Cortex of kidney (tissue), 1 donor: ENCODE results near the gene PIEZO2.
"Not testable (repeated sequence)": the region's sequence is repeated elsewhere in the genome, so short reads cannot be mapped to it uniquely, and the experiment has no call there.

Experiments
- DNase-seq: peaks from one replicate; lab custom pipeline; 2025; lab: John Stamatoyannopoulos, UW

Gene PIEZO2

DNA sequence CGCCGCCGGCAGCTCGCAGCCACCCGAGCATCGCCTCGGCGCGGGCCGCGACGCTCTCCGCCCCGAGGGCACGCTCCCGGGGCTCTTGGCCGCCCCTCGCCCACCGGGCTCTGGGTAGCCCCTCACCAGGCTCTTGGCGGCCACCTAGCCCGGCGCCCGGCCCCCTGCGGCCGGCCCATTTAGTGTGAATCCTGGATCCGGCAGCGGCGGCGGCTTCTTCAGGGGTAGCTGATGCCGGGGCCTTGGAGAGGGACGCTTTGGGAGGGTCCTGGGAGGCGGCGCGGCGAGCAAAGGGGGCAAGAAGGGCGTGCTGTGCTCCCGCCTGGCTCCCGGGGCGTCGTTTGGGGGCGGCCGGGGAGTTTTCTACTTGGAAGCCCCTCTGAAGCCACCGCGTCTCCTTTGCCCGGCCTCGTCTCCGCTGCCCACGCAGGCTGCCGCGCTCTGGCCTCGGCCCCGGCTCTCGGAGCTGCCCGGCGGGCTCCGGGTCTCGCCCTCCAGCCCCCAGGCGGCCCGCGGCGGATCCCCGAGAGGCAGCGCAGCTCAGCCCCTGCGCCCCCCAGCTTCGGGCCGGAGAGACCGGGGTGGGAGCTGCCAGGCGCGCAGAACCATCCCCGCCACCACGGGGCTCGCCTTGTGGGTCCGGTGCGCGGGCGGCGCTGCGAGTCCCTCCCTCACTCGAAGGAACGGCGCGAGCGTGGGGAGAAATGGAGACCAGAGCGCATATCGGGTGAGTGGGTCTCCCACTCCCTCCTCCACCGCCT is 509 bp downstream of the PIEZO2 start:
- no peak for DNase-seq

DNA sequence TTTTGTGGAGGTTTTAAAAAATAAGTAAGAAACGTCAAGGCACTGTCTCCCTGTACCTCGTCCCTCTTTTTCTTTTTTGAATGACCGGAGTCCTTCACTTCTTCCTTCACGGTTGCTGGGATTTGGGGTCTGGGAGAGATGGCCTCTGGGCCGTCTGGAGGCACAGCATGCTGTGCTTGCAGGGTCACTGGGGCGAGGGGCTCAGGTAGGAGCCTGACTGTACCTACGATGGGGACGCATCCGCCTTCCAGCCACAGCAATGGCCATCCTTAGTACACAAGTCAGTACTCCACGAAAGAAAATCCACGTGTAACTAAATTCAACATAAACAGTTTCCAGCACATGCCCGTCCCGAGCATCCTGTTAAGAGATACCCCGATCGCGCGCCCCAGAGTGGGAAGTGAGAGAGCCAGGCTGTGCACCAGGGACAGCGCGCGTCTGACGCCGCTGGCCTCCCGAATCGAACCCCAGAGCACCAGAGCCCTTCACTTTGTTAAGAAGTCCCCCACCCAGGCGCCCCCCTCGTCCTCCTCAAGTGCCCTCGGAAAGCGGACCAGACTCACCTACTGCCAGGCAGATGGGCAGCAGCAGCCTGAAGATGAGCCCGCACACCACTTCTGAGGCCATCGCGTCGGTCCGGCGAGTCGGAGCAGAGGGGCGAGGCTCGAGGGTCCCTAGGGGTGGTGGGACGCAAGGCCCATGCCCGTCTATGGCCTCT is 1.2 kb downstream of the PIEZO2 start:
- DNase-seq, result no peak

- no peak for DNase-seq
These were observed 1.9 kb downstream of the PIEZO2 start for GRCh38 chr18:11147371-11147951.

GRCh38 chr18:11146947-11147345 is 2.4 kb downstream of the PIEZO2 start:
- no peak for DNase-seq

DNA sequence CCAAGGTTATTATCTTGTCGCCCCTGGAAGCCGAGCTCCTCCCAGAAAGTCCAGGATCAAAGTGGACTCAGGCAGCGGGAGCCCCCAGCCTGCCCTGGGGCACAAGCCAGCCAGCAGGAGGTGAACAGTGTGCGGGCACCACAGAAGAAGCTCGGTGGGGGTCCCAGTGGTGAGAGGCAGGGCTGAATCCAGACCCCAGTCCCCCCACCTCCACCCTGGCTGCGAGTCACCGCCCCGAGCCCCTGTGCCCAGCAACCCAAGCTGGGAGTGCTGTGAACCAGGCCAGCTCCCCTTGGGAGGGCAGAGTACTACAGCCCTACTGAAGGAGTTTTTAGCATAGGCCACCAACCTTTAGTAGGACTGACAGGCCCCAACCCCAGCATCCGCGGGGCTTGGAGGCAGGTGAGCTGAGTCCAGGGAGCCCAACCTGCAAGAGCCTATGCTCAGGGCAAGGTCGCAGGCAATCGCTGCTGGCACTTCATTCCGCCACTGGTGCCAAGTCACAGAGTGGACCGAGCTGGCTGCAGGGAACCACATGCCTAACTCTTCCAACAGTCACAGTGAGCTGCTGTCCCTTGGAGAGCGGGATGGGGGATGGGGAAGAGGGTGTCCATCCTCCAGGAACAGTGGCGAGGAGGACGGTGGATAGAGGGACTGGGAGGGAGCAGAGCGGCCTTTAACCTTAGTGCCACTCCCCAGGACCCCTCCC is 3.0 kb downstream of the PIEZO2 start:
- no peak for DNase-seq

DNA sequence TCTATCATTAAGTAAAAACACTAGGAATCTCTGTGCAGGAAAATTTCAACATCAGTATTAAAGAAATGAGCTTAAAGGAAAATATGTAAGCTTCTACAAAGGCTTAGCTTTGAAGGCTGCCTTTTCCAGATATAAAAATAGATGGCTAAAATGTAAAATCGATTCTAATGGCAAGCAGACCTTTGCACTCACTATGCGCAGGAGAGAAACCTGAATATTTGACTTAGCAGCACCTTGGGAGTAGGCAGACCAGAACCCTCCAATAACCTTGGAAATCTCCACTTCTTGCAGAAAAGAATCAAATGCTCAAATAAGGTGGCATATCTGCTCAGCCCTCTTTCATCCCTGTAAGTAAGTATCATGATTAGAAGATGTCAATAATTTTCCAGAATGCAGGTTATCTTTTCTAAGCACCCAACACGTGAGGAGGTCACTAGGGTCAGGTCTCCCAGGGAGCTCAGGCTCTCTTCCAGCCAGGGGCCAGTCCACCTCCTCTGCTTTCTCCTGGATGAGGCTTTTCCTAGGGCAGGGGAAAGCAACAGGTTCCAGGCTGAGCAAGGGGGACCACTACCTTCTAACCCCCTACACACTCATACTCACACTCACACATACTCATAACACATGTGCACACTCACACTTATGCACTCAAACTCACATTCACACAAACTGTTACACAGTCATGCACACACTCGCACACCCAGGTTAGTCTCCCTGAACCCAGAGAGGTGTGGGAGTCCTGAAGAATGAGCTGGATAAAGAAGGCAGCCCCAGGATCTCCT is 3.8 kb downstream of the PIEZO2 start:
- no peak for DNase-seq

- no peak for DNase-seq
These were observed 12.0 kb downstream of the PIEZO2 start for GRCh38 chr18:11137400-11137799.

GRCh38 chr18:11136241-11136640 is 13.1 kb downstream of the PIEZO2 start:
- DNase-seq, result no peak

GRCh38 chr18:11134940-11135339 is 14.4 kb downstream of the PIEZO2 start:
- no peak for DNase-seq

GRCh38 chr18:11129059-11129458 is 20.3 kb downstream of the PIEZO2 start:
- not testable (repeated sequence) for DNase-seq

- DNase-seq, result no peak
These were observed 23.7 kb downstream of the PIEZO2 start for GRCh38 chr18:11125492-11126315.

DNA sequence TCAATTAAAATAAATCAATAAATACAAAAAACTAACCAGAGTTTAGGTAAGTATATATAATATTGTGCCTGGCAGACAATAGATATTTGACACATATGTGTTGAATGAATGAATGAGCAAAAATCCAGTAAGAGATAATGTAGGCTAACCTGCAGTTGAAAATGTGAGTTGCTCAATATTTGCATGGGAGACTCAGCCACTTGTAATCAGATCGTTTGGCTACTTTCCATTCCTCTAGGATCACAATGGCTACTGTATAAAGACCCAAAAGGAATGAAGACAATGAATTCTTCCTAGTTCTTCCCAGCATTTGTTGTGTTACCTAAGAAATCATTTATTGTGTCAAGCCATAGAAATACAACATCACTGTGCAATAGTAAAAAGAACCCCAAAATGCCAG is 25.3 kb downstream of the PIEZO2 start:
- no peak for DNase-seq

DNA sequence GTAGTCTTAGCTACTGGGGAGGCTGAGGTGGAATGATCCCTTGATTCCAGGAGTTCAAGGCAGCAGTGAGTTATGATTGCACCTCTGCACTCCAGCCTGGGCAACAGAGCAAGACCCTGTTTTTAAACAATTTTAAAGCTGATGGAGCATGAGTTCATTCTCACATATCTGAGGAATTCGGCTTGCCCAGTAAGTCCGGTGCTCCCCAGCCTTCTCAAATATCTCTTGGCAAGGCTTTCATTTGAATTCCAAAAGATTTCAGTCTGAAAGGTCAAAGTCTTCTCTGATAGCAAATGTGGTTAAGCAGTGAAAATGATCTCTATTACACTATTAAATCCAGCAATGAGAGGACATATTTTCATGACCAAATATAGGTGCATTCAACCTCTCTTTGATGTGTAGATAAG is 27.9 kb downstream of the PIEZO2 start:
- DNase-seq, result no peak

DNA sequence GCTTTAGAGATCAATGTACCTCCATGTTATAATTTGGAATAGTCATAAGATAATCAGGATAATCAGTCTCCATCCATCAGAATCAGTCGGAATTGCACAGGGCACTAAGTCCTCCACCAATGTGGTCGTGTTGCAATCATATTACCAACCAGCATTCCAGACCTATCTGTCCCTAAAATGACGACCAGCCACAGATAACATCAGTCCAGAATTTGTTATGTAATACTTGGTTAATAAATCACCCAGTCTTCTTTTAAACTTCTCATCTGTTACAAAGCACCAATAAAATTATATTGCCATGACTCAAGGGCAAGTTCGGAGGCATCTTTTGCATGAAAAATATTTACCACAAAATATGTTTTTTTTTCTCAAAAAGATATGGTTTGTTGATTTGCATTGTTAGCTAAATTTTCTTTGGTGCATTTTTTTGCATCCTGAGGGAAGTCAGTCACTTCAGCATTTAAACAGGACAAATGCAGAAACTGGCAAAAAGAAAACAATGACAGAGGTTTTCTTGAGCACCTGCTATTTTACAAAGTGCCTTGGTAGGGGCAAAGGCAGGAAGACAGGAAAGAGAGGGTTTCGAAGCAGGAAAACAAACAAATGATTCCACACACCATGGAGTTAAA is 29.3 kb downstream of the PIEZO2 start:
- no peak for DNase-seq

DNA sequence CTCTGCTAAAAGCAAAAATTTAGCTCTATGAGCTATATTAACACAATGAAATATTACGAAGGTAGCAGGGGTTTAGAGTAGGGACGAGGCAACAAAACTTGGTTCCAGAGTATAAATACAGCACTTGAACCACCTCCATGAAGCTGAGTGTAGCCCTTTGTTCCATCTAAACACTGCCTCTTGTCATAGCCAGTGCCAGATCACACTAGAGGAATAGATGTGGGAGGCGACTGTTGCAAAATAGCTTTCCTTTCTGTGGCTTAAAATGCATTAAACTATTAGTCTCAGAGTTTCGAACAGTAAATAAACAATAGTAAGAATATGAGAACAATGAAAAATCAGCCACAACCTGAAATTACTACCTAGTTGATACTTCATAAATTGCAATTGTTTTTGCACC is 29.8 kb downstream of the PIEZO2 start:
- no peak for DNase-seq

DNA sequence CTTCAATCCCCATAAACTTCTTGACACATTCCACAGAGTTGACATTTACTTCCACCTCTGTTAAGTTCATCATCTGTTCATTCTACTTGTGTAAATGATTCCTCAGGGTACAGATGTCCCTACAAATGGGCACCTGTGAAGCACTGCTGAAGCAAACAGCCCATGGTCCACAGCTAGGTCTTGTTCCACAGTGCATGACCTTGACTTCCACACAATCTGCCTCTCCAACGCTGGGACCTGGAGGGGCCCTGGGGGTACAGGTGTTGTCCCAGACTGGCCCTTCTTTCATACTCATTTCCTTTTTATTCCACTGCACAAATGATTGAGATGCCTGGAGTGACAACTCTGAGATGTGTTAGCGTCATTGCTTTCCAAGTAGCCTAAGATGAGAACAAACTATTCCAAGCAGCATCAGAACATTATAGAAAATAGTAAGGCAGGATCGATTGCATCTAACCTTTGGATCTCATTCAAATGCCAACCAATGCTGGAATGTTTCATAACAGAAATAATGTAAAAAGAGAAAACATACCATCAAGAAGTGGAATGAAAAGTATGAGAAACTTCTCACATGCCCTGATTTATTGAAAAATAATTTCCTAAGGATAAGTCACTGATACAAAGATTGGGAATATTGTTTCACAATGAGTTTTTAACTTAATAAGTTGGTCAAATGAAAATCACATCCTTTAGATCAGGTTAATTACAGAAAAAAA is 31.2 kb downstream of the PIEZO2 start:
- DNase-seq, result no peak

GRCh38 chr18:11115276-11115675 is 34.1 kb downstream of the PIEZO2 start:
- DNase-seq, result no peak

- DNase-seq, result no peak
These were observed 34.7 kb downstream of the PIEZO2 start for GRCh38 chr18:11114653-11115052.

DNA sequence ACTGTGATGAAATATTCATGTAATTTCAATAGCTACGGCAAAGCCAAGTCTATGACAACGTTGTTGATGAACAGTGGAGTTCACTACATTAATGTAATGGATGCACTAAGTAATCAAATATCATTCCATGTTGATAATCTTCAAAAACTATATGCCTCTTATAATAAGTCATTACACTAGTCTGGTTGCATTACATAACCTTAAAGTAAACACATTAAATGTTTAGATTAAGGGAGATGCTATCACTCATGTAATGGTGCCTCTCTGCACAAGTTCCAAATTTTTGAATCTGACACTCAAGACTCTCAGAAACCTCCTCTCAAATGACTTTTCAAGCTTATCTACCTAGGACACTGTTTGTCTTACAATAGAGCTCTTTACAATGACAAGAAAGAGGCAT is 35.4 kb downstream of the PIEZO2 start:
- no peak for DNase-seq

DNA sequence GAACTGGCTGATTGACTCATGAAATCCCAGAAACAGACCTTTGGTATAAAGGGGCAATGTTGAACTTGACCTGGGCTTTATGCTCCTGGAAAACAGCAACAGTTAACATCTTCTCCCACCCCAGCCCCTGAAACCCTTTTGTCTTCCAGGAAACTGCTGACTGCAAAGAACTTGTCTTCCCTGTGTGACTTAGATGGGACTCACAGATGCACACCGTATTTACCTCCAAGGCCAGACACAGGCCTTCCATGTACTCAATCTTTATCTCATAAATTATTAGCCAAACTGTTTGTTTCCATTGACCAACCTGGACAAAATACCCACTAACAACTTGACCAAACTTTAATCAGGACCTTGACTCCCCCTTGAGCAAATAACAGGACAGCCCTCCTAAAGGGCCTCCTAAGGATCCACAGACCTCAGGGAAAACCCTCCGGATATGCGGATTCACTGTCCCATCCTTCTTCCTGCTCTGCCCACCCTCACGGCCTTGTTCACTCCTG is 36.3 kb downstream of the PIEZO2 start:
- no peak for DNase-seq
